Activated CD8-positive, alpha-beta memory T cell treated with anti-CD3 and anti-CD28 coated beads, Interleukin-2, amount 50 U/mL, for 1 hour (primary cell): ENCODE results near the gene COX4I2.
"Not testable (repeated sequence)": the region's sequence is repeated elsewhere in the genome, so short reads cannot be mapped to it uniquely, and the experiment has no call there.

Source experiments
- DNase-seq: peaks from one replicate; pipeline ENCODE4 v3.0.0-alpha.2; 2020; ENCODE audit errors: extremely low read depth

Gene COX4I2

DNA sequence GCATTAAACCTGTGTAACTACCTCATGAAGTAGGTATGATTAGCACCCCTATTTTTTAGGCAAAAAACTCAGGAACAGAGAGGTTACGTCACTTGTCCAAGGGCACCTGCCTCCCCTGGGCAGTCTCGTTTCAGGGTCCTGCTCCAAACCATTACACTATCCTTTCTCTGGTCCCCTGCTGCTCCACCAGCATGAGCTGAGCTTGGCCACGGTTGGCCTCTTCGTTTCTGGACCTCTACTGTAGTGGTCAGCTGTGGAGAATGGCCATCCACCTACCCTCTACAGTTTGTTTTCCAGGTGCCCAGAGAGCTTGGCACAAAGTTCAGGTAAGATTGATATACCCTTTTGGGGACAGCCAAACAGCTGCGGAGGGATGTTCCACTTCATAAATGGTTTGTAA, 16.8 kb downstream of the COX4I2 start:
- DNase-seq: no peak

DNA sequence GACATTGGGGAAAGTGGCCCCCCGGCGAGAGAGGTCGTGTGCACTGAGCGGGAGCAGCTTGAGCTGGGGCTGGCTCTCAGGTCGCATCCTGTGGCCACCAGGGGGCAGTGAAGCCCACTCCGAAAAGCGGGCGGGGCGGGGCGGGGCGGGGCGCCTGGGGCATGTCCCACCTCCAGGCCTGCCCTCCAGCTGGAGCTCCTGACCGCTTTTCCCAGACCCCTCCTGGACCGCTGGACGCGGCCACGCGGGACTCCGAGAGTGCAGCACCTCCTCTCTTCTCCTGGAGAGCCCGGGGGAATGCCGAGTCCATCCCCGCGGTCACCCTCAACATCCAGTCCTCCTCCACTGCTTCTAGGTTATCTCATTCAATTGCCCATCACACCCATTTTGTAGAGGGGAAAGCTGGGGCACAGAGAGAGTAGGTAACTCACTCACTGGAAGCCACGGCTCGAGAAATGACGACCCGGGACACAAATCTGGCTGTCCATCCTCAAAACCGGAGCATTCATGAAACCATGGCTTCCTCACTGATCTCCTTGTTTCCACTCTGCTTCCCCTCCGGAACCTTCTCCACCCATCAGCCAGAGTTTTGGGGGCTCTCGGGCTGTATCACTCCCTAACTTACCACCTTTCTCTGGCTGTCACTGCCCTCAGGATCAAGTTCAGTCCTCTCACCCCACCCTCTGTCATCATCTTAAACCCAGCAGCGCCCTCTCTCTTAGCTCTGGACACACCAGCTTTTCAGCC, 24.1 kb downstream of the COX4I2 start:
- peak; percentile 40 for DNase-seq

DNA sequence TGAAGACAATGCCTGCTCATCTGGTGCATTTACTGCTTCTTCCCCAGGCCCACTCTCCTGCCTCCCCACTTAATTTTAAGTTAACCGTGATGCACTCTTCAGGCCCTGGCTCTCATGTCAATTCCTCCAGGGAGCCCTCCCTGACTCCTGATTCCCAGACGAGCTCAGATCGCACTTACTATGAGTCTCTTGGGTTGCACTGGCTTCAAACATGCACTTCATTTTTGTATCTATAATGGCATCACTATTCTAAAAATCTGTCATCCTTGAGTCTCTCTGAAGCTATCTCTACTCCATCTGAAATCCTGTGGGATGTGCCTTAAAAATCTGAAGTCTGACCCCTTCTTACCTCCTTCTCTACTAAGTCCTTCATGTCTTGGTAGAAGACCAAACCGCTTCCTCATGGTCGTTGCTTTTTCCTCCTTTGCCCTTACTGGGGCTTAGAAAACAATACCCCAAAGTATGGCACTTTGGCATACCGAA, 24.7 kb downstream of the COX4I2 start:
- DNase-seq: no peak

DNA sequence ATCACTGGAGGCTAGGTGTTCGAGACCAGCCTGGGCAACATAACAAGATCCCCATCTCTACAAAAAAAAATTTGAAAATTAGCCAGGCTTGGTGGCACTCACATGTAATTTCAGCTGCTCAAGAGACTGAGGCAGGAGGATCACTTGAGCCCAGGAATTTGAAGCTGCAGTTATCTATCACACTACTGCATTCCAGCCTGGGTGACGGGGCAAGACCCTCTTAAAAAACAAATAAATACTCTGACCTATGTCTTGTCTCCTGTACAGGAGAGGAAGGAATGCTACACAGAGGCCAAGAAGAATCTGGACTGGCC, 25.8 kb downstream of the COX4I2 start:
- DNase-seq: no peak

DNA sequence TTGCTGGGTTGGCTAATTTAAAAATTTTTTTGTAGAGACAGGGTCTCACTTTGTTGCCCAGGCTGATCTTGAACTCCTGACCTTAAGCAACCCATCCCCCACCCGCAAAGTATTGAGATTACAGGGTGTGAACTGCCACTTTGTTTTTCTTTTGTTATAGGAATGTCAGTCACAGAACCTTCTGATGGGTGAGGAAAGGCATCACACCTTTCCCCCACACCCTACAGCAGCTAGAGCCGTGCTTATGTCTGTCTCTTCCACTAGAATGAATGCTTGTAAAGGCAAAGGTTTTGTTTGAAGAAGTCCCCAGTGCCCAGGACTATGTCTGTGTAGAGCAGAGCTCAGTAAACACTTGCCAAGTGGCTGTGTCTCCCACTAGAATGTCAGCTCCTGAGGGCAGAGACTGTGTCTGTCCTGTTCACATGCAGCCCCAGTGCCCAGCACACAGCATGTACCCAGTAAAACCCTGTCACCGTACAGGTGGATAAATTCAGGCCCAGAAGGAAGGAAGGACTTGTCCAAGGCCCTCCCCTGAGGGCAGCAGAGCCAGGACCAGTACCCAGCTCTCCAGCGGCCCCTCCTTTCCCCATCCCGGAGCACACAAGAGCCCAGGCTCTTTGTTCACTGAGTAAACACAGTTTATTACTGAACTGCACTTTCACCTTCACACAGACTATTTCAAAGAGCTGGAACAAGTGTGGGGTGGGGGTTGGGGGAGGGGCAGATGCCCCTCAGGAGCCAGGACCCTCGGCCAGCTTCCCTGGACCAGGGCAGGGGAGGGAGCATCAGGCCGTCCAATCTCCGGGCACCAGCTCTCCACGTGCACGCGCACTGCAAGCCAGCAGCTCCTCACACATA, 26.4 kb downstream of the COX4I2 start:
- DNase-seq: no peak

DNA sequence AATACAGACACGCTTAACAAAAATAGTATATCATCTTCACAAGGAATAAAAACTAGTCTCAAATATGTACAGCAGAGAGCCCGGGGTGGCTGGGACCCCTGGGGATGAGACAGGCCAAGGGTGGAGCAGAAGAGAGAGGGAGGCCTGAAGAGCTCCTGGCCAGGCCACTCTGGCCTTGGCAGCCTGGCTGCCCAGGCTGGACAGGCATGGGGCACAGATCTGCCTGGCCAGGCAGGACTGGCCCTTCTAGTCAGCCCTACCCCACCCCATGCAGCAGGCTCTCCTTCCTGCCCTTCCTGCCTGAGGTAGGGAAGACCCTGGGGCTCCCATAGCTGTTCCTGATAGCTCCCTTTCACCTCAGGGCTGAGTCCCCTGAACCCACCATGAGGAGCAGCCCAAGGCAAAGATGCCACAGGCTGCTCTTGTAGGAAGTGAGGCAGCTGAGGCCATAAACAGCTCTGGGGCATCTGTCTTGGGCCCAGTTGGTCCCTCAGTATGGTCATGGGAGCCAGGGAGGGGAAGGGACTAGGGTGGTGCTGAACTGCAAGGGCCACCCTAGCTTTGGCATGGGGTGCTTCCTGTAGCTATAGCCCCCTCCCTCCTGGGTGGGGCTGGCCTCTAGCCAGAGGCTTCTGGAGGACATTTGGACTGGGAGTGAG, 27.1 kb downstream of the COX4I2 start:
- DNase-seq: no peak

DNA sequence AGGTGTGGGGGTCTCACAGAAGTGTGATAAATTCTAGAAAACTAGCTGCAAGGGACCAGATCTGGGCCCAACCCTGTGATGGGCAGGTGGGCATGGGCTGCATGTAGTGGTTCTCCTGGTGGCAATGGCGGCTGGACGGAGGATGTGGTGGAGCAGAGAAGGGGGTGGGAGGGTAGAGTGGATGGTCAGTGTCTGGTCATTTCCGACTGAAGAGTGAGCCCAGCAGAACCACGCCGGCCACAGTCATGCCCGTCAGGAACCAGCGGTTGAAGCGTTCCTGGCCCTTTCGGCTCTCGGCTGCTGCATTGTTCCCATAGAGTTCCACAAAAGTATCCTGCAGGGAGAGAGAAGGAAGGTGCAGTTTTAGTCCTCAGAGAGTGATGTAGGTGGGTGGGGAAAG, 28.0 kb downstream of the COX4I2 start:
- DNase-seq: no peak

DNA sequence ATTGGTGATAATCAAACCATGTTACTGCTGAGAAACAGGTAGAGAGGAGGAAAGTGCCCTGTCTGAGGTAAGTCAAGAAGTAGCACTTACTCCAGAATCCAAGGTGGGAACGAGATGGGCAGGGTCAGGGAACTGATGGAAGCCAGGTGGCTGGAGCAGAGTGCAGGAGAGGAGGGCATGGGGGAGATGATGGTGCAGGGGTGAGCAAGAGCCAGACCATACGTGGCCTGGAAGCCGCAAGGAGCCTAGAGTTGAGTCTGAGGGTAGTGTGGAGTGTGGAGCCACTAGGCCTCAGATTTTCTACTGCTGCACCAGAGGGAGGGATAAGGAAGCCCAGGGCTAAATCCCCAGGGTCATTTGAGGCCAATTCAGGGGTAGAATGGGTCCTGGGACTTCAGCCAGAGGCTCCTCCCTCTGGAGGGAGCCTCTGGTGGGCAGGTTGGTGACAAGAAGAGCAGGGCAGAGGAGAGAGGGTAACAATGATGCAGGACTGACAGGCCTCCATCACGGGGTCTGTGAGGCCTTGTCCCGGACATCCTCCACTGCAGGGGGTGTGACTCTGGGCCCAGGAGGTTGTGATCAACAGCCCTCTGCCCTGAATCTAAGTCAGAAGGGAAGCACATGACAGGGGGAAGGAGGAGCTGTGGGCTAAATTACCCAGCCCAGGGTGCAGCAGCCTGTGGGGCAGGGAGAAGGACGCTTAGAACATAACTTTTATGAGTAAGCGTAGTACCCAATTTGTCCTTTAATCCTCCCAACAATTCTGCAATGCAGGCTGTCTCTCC, 28.7 kb downstream of the COX4I2 start:
- no peak for DNase-seq

DNA sequence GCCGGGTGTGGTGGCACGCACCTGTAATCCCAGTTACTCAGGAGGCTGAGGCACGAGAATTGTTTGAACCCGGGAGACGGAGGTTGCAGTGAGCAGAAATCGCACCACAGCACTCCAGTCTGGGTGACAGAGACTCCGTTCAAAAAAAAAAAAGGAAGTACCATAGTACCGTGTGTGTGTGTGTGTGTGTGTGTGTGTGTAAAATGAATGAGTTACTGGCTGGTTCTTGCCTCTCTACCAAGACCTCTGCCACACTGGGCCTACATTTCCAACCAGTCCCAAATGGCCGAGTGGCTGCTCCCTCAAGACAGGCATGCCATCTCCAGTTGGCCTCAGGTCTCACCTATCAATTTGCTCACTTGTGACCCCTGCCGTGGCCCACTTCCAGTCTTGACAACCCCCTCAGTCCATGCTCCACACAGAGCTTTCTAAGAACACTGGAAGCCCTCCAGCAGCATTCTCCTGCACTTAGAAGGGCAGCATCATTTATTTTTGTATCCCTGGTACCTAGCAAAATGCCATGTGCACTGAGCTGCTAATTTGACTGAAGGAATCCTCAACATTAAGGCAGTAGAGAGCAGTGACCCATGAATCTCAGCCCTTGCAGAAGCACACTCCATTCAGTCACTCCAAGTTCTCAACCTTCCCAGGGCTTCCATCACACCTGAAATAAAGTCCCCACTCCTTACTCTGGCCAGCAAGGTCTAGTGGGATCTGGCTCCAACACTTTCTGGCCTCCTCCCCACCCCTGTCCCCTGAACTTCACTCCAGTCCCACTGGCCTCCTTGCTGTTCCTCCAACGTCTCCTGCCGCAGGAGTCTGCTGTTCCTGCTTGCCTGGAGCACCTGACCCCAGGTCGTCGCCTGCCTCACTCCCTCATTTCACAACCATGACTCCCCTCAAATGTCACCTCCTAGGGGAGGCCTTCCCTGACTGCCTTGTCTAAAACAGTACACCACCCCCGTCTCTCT, 29.9 kb downstream of the COX4I2 start:
- no peak for DNase-seq

DNA sequence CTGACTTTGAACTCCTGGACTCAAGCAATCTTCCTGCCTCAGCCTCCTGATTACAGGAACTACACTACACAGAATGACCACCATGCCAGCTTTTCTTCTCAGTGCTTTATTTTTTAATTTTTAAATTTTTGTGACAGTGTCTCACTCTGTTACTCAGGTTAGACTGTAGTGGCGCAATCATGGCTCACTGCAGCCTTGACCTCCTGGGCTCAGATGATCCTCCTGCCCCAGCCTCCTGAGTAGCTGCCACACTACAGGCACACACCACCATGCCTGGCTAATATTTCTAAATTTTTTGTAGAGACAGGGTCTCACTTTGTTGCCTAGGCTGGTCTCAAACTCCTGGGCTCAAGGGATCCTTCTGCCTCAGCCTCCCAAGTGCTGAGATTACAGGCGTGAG, 31.2 kb downstream of the COX4I2 start:
- DNase-seq: not testable (repeated sequence)

DNA sequence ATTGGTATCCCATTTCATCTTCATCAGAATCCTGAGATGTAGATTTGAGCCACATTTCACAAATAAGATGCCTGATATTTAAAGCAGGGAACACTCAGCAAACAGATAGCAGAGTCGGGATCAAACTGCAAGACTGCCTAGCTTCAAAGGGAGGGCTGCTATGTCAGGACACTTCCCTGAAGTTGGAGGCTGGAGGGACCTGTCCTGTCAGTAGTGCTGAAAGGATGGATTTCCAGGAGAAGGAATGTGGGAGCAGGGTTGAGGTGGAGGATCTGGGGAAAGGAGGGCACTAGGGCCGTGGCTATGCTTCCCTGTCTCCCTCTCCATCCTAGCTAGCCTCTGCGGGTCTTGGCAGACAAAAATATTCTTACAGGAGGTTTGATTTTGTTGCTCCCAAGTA, 32.2 kb downstream of the COX4I2 start:
- DNase-seq: no peak

DNA sequence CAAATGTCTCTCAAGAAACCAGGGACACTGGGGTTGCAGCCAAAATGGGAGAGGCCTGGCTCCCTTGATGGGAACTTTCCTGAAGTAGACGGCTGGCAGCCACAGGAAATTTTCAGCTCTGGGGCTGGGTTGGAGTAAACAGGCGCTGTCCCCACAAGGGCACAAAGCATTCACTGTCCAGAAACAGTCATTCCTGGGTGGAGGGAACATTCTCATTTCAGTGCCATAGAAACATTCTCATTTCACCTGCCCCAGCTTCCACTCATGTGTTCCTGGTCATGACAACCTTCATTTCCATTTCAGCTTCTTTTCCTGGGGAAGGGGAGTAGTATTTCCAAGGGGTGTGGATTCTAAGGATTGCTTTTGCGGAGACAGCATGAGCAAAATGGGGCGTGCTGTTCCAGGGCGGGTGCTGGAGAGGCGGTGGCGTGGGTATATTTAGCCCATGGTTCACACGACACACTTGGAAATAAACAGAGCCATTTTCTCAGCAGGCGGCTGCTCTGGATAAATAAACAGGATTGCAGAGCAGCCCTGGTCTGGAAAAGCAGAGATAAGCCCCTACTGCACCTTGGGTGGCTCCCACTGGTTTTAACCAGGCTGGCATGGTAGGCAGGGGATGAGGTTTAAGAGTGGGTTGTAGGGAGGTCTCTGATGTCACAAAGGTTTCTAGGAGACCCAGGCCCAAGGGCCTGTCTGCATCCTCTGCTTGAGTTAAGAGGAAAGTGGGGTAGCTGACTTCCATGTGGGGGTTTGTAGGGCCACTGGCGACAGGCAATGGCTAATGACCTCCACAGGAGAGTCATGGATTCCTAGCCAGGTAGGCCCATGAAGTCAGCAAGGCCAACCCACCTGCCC, 32.9 kb downstream of the COX4I2 start:
- DNase-seq: no peak

DNA sequence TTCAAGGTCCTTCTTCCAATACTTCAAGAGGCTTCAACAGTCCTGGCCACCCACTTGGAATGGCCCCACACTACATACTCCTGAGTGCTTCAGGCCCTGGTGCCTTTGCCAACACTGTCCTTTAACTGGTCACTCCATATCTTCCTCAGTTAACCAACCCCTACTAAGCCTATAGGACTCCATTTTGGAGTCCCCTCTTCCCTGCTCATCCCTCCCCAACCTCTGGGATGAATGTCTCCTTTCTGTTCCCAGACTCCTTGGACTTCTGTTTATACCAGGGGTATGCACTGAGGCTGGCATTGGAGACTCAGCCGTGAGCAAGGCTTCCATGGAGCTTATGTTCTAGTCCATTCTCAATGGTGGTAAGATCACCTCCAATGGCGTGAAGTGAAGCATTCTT, 33.6 kb downstream of the COX4I2 start:
- DNase-seq: no peak

DNA sequence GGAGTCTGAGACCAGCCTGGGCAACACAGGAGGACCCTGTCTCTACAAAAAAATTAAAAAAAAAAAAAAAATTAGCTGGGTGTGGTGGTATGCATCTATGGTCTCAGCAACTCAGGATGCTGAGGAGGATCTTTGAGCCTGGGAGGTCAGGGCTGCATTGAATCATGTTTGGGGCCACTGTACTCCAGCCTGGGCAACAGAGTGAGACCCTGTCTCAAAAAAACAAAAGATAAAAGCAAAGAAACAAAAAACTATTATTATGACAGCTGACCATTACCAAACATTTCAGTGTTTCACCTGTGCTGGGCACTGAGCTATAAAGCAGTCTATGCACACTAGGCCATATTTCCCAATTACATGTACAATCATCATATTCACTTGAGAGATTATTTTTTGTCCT, 35.7 kb downstream of the COX4I2 start:
- DNase-seq: no peak

DNA sequence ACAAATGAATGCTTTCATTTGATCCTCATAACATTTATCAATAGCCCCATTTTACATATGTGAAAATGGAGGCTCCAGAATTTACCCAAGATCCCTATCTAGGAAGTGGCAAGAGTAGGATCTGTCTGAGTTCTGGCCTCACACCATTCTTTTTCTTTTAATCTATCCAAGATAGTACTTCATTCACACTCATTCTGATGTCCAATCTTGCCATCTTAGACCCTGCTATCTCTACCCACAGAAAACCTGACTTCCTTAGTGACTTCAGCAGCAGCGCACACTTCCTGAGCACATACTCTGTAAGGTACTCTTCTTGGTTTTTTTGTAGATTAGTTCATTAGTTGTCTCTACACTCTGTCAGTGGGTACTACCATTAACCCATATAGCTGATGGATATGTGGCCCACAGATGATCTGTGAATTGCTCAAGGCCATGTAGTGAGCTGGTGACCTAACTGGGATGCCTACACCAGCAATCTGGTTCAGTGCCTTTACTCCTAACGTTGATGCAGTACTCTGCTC, 36.3 kb downstream of the COX4I2 start:
- DNase-seq: no peak

DNA sequence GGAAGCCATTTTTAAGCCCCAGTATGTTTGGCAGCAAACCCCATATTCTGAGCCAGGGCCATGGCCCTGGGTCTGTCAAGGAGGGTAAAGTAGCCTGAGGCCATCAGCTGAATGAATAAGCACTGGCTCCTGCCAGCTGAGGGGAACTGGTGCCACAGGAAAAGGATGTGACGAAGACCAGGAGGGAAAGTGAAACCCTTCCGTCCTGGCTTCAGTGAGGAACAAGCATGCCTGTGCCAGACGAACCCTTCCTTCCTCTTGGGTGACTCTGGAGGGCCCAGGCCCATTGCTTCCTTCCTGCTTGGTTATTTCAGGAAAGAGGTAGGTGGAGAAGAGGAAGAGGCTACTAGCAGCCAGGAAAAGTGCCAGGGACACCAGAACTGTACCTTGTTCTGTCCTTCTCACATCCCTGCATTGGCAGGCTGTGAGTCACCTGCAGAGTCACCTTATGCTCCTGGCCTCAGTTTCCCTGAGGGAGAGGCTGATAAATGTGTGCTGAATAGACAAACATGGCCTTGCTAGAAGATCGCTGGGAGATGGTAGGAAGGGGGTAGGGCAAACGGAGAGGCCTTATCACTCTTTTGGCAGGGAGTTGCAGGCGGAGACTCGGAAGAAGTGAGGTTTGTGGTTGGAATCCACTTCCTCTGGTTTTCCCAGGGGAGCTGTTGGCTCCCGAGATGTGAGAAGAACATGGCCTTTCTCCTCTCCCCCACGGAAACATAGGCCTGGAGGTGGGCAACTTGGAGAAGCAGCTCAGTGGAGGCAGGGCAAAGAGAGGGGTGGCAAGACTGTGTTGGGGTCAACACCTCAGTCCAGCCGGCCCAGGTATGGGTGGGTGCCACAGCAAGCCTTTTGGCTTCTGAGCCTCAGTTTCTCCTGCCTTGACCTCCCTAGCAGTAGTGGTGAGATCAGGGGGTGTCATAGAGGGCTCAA, 37.4 kb downstream of the COX4I2 start:
- DNase-seq: peak; percentile 23

DNA sequence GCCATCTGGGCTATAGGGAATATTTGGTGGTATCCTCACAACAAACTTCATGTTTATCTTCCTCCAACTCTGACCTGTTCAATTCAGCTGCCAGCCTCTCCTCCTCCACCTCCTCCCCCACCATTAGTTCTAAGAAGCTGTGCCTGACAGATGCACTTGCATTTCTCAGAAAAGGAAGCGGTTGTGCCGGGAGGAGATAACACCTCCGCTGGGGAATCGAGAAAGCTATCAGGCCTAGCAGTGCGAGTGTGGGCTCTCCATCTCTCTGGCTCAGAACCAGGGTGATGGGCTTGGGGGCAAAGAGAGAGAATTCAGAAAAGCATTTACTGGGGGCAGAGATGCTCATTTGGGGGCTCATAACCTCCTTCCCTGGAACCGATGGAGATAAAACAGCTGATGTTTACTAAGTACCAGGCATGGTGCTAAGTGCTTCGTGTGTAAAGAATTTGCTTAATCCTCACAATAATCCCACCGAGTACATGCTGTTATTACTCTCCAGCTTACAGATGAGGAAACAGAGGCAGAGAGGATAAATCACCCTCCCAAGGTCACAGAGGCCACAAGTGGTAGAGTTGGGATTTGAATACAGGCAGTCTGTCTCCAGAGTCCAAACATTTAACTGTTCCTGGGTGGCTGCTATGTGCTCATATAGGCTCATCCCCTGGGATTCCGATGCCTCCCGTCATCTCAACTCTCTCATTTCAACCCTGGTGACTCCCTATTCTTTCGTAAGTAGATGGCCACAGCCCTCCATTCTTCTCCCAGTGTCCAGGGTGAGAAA, 38.3 kb downstream of the COX4I2 start:
- no peak for DNase-seq

DNA sequence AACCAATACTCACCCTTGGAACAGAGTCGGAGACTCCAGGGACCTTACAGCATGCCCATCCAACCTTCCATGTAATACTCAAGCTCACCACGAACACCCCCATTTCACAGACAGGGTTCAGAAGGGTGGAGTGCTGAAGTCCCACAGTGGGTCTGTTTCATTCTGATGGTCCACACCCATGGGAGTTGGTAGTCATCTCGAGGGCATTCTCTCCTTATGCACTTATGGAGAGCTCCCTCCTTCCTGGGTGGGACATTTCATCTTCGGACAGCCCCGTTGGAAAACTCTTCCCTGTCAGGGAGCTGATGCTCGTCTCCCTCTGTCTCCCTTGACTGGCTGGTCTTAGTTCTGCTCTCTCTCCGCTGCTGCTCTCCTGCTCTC, 38.9 kb downstream of the COX4I2 start:
- DNase-seq: no peak
